GM23338 (cell line): ENCODE data around the gene UGDH. TPM values are rescaled to one million over a fixed set of nuclear protein-coding genes. Genes with fewer than 3 reads are reported as not detected.

Experiments used
- ATAC-seq: fragments of 200-7000 bp; cut with Tn5 transposase; 3 replicates; pipeline ENCODE4 v1.9.1; 2020
- DNase-seq: peaks from one replicate; pipeline ENCODE4 v3.0.0-alpha.2; 2015; ENCODE audit warnings: low spot score
- H2AFZ ChIP-seq: fragments of 200-600 bp; sonication (generic); 2 replicates; pipeline ENCODE4 v1.8.0; 2016; ENCODE audit warnings: antibody characterized with exemption, mild to moderate bottlenecking, moderate library complexity
- H3F3A ChIP-seq: fragments of 200-600 bp; sonication (generic); replicated peaks from 2 replicates; pipeline ENCODE4 v1.8.0; 2017; ENCODE audit warnings: antibody characterized with exemption, mixed run types, low read depth
- H3K27ac ChIP-seq: fragments of 200-600 bp; sonication (generic); 2 replicates; pipeline ENCODE4 v1.6.1; 2016; ENCODE audit warnings: low read depth
- H3K27me3 ChIP-seq: fragments of 200-600 bp; sonication (generic); 2 replicates; pipeline ENCODE4 v1.8.0; 2016; ENCODE audit warnings: mild to moderate bottlenecking, mixed run types, moderate library complexity; ENCODE audit not compliant: insufficient read depth
- H3K36me3 ChIP-seq: fragments of 200-600 bp; sonication (generic); 2 replicates; pipeline ENCODE4 v1.8.0; 2016; ENCODE audit warnings: mild to moderate bottlenecking; ENCODE audit not compliant: insufficient read depth
- H3K4me1 ChIP-seq: fragments of 200-600 bp; sonication (generic); 2 replicates; pipeline ENCODE4 v1.8.0; 2016; ENCODE audit warnings: mild to moderate bottlenecking, moderate library complexity; ENCODE audit not compliant: insufficient read depth
- H3K4me2 ChIP-seq: fragments of 200-600 bp; sonication (generic); 2 replicates; pipeline ENCODE4 v1.7.1; 2017; ENCODE audit warnings: mixed run types
- H3K4me3 ChIP-seq: fragments of 200-600 bp; sonication (generic); 2 replicates; pipeline ENCODE4 v1.6.1; 2016; ENCODE audit warnings: mixed run types
- H3K79me2 ChIP-seq: fragments of 200-600 bp; sonication (generic); replicated peaks from 2 replicates; pipeline ENCODE4 v1.8.0; 2017; ENCODE audit warnings: mild to moderate bottlenecking; ENCODE audit not compliant: insufficient read depth
- H3K9me2 ChIP-seq: fragments of 200-600 bp; sonication (generic); 2 replicates; pipeline ENCODE4 v1.8.0; 2017; ENCODE audit not compliant: insufficient read depth
- H4K20me1 ChIP-seq: fragments of 200-600 bp; sonication (generic); replicated peaks from 2 replicates; pipeline ENCODE4 v1.8.0; 2017; ENCODE audit warnings: mild to moderate bottlenecking; ENCODE audit not compliant: insufficient read depth
- H3K27ac Mint-ChIP-seq: 2 replicates; pipeline ENCODE4 v1.8.0; 2020; ENCODE audit warnings: inconsistent platforms, mild to moderate bottlenecking, moderate library complexity, mixed read lengths
- H3K27me3 Mint-ChIP-seq: 3 replicates; pipeline ENCODE4 v1.8.0; 2022; ENCODE audit warnings: low read depth, mild to moderate bottlenecking, moderate library complexity, mixed read lengths, inconsistent platforms; ENCODE audit not compliant: insufficient read depth, poor library complexity
- H3K36me3 Mint-ChIP-seq: 3 replicates; pipeline ENCODE4 v1.8.0; 2021; ENCODE audit warnings: low read depth, mild to moderate bottlenecking, inconsistent platforms, moderate library complexity, mixed read lengths
- H3K4me1 Mint-ChIP-seq: 3 replicates; pipeline ENCODE4 v1.8.0; 2020; ENCODE audit warnings: mild to moderate bottlenecking, inconsistent platforms, mixed read lengths
- H3K4me3 Mint-ChIP-seq: 3 replicates; pipeline ENCODE4 v1.8.0; 2021; ENCODE audit warnings: moderate library complexity, mild to moderate bottlenecking, inconsistent platforms, mixed read lengths
- H3K9me3 Mint-ChIP-seq: 3 replicates; pipeline ENCODE4 v1.8.0; 2020; ENCODE audit warnings: moderate library complexity, mild to moderate bottlenecking, inconsistent platforms, mixed read lengths
- CREB1 ChIP-seq: fragments of 250-450 bp; sonication (Bioruptor Pico); IDR thresholded peaks from 2 replicates; pipeline ENCODE4 v1.5.0; 2020; ENCODE audit warnings: low read depth, mild to moderate bottlenecking, moderate library complexity
- ETS1 ChIP-seq: IDR thresholded peaks from 2 replicates; pipeline ENCODE4 v1.6.1; 2016; ENCODE audit warnings: antibody characterized with exemption
- EZH2 ChIP-seq: fragments of 200-600 bp; sonication (generic); IDR thresholded peaks from one replicate; pipeline ENCODE4 v1.8.0; 2017; ENCODE audit warnings: antibody characterized with exemption, mild to moderate bottlenecking, low read depth; ENCODE audit not compliant: unreplicated experiment
- EZH2phosphoT487 ChIP-seq: fragments of 200-600 bp; sonication (generic); IDR thresholded peaks from one replicate; pipeline ENCODE4 v1.8.1; 2018; ENCODE audit warnings: antibody characterized with exemption; ENCODE audit not compliant: unreplicated experiment
- JUNB ChIP-seq: IDR thresholded peaks from one replicate; pipeline ENCODE4 v1.6.1; 2016; ENCODE audit warnings: antibody characterized with exemption; ENCODE audit not compliant: unreplicated experiment
- NANOG ChIP-seq: IDR thresholded peaks from 2 replicates; pipeline ENCODE4 v1.6.1; 2016; ENCODE audit warnings: antibody characterized with exemption, borderline replicate concordance
- POLR2AphosphoS5 ChIP-seq: IDR thresholded peaks from 2 replicates; pipeline ENCODE4 v1.6.1; 2016; ENCODE audit warnings: antibody characterized with exemption, low read depth
- ZNF114 ChIP-seq: fragments of 250-450 bp; sonication (Bioruptor Pico); IDR thresholded peaks from 2 replicates; pipeline ENCODE4 v1.5.0; 2020; ENCODE audit warnings: mild to moderate bottlenecking, moderate library complexity
- ZNF331 ChIP-seq: fragments of 250-450 bp; sonication (Bioruptor Pico); IDR thresholded peaks from 2 replicates; pipeline ENCODE4 v1.5.0; 2020; ENCODE audit warnings: low read depth, mild to moderate bottlenecking, moderate library complexity
- long read RNA-seq: library from polyadenylated mRNA; unstranded; transcript quantifications from one replicate; pipeline ENCODE4 v2.0.0, GENCODE V29; 2020; ENCODE audit not compliant: unreplicated experiment
- polyA plus RNA-seq: library from polyadenylated mRNA; unstranded; fragments of >200 nt; fragmentation: Nextera tagmentation; extraction: Ambion mirVana; gene quantifications from 2 replicates; pipeline ENCODE4 v1.2.1, GENCODE V29; 2016
- total RNA-seq: library from RNA; depleted of rRNA; stranded (reverse); fragments of >200 nt; shearing (Covaris generic); gene quantifications from 2 replicates; pipeline ENCODE4 v1.2.3, GENCODE V29; 2014; rRNA removed
- TF ChIP-seq, protein P1 (sequence below): fragments of 250-450 bp; sonication (Bioruptor Pico); IDR thresholded peaks from 2 replicates; pipeline ENCODE4 v1.5.0; 2020; ENCODE audit warnings: mild to moderate bottlenecking, moderate library complexity
- TF ChIP-seq, protein P2 (sequence below): IDR thresholded peaks from one replicate; pipeline ENCODE4 v1.6.1; 2018; ENCODE audit warnings: antibody characterized with exemption; ENCODE audit not compliant: unreplicated experiment

UGDH gene
- total RNA-seq (69.8 and 81.3 TPM in 2 replicates), polyA plus RNA-seq (45.8 and 48.9 TPM in 2 replicates)
- long read RNA-seq, transcript UGDH-201 (12 exons, 3,216 nt), result major isoform, 25 of 30 reads
- long read RNA-seq, partial matches to known transcripts, result 2 of 30 reads
- long read RNA-seq, other reads (novel, unspliced or antisense), result 2 of 30 reads

DNA sequence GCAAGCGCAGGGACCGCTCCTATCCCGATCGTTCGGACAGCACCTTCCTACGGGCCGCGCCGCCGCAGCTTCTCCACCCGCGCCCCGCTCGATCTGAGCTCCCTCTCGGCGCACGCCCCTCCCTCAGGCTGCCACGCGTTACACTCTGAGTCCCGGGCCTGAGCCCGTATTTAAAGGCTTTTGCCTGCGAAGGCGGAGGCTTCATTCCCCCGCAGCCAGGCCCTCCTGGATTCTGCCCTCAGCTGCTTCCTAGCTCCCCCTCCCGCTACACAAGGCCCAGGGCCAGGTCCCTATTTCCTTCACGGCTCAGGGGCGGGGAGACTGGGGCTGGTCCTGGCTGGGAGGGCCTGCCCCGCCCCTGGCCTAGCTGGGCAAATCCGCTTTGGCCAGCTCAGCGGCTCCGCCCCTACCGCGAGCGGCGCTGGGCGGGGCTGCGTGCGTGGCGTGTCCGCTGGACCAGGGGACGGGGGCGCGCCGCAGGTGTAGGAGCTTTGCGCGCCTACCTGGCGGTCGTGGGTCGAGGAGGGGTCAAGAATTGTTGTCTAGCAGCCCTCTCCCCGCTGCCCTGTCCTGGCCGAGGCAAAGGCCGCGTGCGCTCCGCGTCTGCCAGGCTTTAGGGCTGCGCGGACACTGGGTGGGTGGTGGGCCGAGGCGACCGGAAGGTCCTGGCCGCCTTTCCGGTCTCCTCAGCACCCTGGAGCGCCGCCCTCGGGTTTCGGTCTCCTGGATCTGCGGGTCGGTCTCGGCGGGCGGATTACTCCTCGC, at the start of gene UGDH:
Gene UGDH (minus strand): TSS at position 144 of the 765 bp plus-strand sequence. CDS start 5,927 bp downstream, outside the sequence.
- Histone ChIP-seq H3K9me2 (no peaks in the 10 kb centered on the region), H3K27ac (peak within 1 kb of the TSS; percentile 97), H2AFZ (peak within 1 kb of the TSS; percentile 97), H3K4me2 (peak within 1 kb of the TSS; percentile 99), H3K36me3 (peaks cover 23% of the 10 kb centered on the region), H3K27me3 (no peaks in the 10 kb centered on the region), H3K4me3 (peak within 1 kb of the TSS; percentile 98), H3F3A (peaks cover 13% of the 10 kb centered on the region), H3K79me2 (peaks cover 71% of the 10 kb centered on the region), H4K20me1 (peaks cover 21% of the 10 kb centered on the region), H3K4me1 (peaks cover 7% of the 10 kb centered on the region; the same call in 1 of the 2 replicates)
- DNase-seq (peak; percentile 98), ATAC-seq (peak; percentile 95)
- Mint-ChIP-seq H3K4me1 (peaks cover 9% of the 10 kb centered on the region; the same call in 2 of the 3 replicates), H3K27me3 (peaks cover 17% of the 10 kb centered on the region), H3K36me3 (peaks cover 54% of the 10 kb centered on the region), H3K9me3 (peaks cover 31% of the 10 kb centered on the region), H3K27ac (peak within 1 kb of the TSS; percentile 98), H3K4me3 (peak within 1 kb of the TSS; percentile 100)
- TF ChIP-seq ZNF331 (no peak), NANOG (no peak), JUNB (no peak), CREB1 (peak; percentile 61; the same call in 1 of the 2 replicates), EZH2 (no peak), ZNF114 (CRISPR knock-in tag) (no peak), ETS1 (peak; percentile 76; the same call in 1 of the 2 replicates), EZH2phosphoT487 (no peak), POLR2AphosphoS5 (peak; percentile 96)
- TF ChIP-seq, protein P1, sequence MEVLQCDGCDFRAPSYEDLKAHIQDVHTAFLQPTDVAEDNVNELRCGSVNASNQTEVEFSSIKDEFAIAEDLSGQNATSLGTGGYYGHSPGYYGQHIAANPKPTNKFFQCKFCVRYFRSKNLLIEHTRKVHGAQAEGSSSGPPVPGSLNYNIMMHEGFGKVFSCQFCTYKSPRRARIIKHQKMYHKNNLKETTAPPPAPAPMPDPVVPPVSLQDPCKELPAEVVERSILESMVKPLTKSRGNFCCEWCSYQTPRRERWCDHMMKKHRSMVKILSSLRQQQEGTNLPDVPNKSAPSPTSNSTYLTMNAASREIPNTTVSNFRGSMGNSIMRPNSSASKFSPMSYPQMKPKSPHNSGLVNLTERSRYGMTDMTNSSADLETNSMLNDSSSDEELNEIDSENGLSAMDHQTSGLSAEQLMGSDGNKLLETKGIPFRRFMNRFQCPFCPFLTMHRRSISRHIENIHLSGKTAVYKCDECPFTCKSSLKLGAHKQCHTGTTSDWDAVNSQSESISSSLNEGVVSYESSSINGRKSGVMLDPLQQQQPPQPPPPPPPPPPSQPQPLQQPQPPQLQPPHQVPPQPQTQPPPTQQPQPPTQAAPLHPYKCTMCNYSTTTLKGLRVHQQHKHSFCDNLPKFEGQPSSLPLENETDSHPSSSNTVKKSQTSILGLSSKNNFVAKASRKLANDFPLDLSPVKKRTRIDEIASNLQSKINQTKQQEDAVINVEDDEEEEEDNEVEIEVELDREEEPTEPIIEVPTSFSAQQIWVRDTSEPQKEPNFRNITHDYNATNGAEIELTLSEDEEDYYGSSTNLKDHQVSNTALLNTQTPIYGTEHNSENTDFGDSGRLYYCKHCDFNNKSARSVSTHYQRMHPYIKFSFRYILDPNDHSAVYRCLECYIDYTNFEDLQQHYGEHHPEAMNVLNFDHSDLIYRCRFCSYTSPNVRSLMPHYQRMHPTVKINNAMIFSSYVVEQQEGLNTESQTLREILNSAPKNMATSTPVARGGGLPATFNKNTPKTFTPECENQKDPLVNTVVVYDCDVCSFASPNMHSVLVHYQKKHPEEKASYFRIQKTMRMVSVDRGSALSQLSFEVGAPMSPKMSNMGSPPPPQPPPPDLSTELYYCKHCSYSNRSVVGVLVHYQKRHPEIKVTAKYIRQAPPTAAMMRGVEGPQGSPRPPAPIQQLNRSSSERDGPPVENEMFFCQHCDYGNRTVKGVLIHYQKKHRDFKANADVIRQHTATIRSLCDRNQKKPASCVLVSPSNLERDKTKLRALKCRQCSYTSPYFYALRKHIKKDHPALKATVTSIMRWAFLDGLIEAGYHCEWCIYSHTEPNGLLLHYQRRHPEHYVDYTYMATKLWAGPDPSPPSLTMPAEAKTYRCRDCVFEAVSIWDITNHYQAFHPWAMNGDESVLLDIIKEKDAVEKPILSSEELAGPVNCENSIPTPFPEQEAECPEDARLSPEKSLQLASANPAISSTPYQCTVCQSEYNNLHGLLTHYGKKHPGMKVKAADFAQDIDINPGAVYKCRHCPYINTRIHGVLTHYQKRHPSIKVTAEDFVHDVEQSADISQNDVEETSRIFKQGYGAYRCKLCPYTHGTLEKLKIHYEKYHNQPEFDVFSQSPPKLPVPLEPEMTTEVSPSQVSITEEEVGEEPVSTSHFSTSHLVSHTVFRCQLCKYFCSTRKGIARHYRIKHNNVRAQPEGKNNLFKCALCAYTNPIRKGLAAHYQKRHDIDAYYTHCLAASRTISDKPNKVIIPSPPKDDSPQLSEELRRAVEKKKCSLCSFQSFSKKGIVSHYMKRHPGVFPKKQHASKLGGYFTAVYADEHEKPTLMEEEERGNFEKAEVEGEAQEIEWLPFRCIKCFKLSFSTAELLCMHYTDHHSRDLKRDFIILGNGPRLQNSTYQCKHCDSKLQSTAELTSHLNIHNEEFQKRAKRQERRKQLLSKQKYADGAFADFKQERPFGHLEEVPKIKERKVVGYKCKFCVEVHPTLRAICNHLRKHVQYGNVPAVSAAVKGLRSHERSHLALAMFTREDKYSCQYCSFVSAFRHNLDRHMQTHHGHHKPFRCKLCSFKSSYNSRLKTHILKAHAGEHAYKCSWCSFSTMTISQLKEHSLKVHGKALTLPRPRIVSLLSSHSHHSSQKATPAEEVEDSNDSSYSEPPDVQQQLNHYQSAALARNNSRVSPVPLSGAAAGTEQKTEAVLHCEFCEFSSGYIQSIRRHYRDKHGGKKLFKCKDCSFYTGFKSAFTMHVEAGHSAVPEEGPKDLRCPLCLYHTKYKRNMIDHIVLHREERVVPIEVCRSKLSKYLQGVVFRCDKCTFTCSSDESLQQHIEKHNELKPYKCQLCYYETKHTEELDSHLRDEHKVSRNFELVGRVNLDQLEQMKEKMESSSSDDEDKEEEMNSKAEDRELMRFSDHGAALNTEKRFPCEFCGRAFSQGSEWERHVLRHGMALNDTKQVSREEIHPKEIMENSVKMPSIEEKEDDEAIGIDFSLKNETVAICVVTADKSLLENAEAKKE, result no peak
- TF ChIP-seq, protein P2, sequence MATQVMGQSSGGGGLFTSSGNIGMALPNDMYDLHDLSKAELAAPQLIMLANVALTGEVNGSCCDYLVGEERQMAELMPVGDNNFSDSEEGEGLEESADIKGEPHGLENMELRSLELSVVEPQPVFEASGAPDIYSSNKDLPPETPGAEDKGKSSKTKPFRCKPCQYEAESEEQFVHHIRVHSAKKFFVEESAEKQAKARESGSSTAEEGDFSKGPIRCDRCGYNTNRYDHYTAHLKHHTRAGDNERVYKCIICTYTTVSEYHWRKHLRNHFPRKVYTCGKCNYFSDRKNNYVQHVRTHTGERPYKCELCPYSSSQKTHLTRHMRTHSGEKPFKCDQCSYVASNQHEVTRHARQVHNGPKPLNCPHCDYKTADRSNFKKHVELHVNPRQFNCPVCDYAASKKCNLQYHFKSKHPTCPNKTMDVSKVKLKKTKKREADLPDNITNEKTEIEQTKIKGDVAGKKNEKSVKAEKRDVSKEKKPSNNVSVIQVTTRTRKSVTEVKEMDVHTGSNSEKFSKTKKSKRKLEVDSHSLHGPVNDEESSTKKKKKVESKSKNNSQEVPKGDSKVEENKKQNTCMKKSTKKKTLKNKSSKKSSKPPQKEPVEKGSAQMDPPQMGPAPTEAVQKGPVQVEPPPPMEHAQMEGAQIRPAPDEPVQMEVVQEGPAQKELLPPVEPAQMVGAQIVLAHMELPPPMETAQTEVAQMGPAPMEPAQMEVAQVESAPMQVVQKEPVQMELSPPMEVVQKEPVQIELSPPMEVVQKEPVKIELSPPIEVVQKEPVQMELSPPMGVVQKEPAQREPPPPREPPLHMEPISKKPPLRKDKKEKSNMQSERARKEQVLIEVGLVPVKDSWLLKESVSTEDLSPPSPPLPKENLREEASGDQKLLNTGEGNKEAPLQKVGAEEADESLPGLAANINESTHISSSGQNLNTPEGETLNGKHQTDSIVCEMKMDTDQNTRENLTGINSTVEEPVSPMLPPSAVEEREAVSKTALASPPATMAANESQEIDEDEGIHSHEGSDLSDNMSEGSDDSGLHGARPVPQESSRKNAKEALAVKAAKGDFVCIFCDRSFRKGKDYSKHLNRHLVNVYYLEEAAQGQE, result peak; percentile 8
